ENCODE measurements around the gene PJVK. TPM values are rescaled to one million over a fixed set of nuclear protein-coding genes. Genes with fewer than 3 reads are reported as not detected.

Gene PJVK
- total RNA-seq, 4 donors from 2014 or later: 1.4 to 5.8 (median 2.1) TPM

DNA sequence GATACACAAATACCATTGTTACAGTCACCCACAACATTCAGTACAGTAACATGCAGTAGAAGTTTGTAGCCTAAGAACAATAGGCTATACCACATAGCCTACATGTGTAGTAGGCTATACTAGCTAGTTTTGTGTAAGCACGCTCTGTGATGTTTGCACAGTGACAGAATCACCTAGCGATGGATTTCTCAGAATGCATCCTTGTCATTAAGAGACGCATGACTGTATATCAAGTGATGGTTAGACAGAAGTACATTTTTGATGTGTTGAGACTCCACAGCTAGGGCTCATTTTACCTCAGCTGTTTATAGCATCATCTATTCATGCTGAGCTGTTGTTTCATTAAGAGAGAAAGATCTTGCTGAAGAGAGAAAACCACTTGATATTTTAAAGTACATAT is 48.5 kb downstream of the PJVK start:
- no peak overlapping the region for H3K4me3 ChIP-seq
- H3K27me3 ChIP-seq: no peaks in the 10 kb centered on the region
- no peaks in the 10 kb centered on the region for H3K9me3 ChIP-seq
- DNase-seq (ENCODE audit: extremely low spot score): no peak
- WGBS: 87% methylated on average over 3 of the region's 3 CpGs
- peaks cover 53 to 100% (median 87%) of the 10 kb centered on the region in 4 donors for H3K36me3 ChIP-seq
- TF ChIP-seq, protein P1, sequence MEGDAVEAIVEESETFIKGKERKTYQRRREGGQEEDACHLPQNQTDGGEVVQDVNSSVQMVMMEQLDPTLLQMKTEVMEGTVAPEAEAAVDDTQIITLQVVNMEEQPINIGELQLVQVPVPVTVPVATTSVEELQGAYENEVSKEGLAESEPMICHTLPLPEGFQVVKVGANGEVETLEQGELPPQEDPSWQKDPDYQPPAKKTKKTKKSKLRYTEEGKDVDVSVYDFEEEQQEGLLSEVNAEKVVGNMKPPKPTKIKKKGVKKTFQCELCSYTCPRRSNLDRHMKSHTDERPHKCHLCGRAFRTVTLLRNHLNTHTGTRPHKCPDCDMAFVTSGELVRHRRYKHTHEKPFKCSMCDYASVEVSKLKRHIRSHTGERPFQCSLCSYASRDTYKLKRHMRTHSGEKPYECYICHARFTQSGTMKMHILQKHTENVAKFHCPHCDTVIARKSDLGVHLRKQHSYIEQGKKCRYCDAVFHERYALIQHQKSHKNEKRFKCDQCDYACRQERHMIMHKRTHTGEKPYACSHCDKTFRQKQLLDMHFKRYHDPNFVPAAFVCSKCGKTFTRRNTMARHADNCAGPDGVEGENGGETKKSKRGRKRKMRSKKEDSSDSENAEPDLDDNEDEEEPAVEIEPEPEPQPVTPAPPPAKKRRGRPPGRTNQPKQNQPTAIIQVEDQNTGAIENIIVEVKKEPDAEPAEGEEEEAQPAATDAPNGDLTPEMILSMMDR (IDR thresholded peaks at IDR 0.05): no peak
- TF ChIP-seq POLR2A (IDR thresholded peaks at IDR 0.05; ENCODE audit: low read depth): no peak
- no peak for TF ChIP-seq POLR2AphosphoS5 (IDR thresholded peaks at IDR 0.05)
- no peak for TF ChIP-seq EP300 (IDR thresholded peaks at IDR 0.05)
- no peaks in the 10 kb centered on the region for H3K4me1 ChIP-seq
- H3K27ac ChIP-seq (replicated peaks in 1 of 4): no peak overlapping the region
- intact Hi-C loops (cut with DNase I): no loop called here

GRCh38 chr2:178502751-178503150 is 51.6 kb downstream of the PJVK start:
- intact Hi-C loops (cut with DNase I): no loop called here
- H3K36me3 ChIP-seq: peaks cover 34 to 96% (median 68%) of the 10 kb centered on the region in 4 donors
- no peak overlapping the region for H3K4me3 ChIP-seq
- 100% methylated on average over 4 of the region's 4 CpGs for WGBS
- TF ChIP-seq, protein P1 (IDR thresholded peaks at IDR 0.05): no peak
- TF ChIP-seq POLR2A (IDR thresholded peaks at IDR 0.05; ENCODE audit: low read depth) (no peak), POLR2AphosphoS5 (IDR thresholded peaks at IDR 0.05) (no peak), EP300 (IDR thresholded peaks at IDR 0.05) (no peak)
- no peaks in the 10 kb centered on the region for H3K4me1 ChIP-seq
- H3K9me3 ChIP-seq: no peaks in the 10 kb centered on the region
- no peak for DNase-seq (ENCODE audit: extremely low spot score)
- no peaks in the 10 kb centered on the region for H3K27me3 ChIP-seq
- H3K27ac ChIP-seq (replicated peaks in 1 of 4): no peak overlapping the region

DNA sequence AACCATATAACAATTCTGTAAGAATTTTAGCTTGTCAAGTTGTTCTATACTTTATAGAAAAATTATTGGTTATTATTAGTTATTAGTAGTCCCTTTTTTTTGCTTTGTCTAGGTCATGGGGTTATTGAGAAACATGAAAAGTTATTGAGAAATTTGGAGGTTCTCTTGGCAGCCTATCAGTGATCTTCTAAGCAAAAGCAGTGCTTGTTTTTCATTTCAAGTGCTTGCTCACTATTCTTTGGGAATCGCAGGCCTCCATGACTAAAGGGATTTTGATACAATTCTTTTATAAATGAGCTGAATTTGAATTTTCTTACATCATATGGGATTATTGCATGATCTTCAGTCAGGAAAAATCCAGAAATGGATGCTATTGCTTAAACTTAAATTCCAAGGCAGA is 54.9 kb downstream of the PJVK start:
- 81% methylated on average over 1 of the region's 1 CpG for WGBS
- peaks cover 29 to 78% (median 50%) of the 10 kb centered on the region in 4 donors for H3K36me3 ChIP-seq
- intact Hi-C loops (cut with DNase I): no loop called here

DNA sequence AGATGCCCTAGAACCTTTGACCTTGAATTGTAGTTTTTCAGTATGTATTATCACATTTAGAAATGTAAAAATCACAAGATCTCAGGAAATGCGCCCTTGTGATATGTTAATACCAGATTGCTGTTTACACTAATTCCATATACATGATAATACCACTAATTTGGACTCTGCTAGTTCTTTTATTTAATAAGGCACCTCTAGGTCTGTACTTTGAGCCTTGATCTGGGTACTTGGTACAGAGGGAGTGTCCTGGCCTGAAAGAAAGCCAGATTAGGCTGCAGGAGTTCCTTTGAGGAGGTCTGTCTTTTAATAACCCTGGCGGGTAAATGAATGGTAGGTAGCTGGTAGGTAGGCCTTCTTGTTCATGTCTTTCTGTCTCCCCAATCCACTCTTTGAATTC is 55.3 kb downstream of the PJVK start:
- H3K4me1 ChIP-seq: no peaks in the 10 kb centered on the region
- WGBS: 93% methylated on average over 2 of the region's 2 CpGs
- H3K4me3 ChIP-seq: no peak overlapping the region
- TF ChIP-seq EP300 (IDR thresholded peaks at IDR 0.05) (no peak), POLR2A (IDR thresholded peaks at IDR 0.05; ENCODE audit: low read depth) (no peak), POLR2AphosphoS5 (IDR thresholded peaks at IDR 0.05) (no peak)
- TF ChIP-seq, protein P1 (IDR thresholded peaks at IDR 0.05): no peak
- no peaks in the 10 kb centered on the region for H3K27me3 ChIP-seq
- H3K27ac ChIP-seq (replicated peaks in 1 of 4): no peak overlapping the region
- peaks cover 24 to 78% (median 46%) of the 10 kb centered on the region in 4 donors for H3K36me3 ChIP-seq
- no peak for DNase-seq (ENCODE audit: extremely low spot score)
- intact Hi-C loops (cut with DNase I): no loop called here
- no peaks in the 10 kb centered on the region for H3K9me3 ChIP-seq

More for the DNA sequence above, 54.9 kb downstream of the PJVK start:
- Histone ChIP-seq H3K9me3 (no peaks in the 10 kb centered on the region), H3K4me1 (no peaks in the 10 kb centered on the region), H3K27ac (replicated peaks in 1 of 4) (no peak overlapping the region), H3K4me3 (no peak overlapping the region), H3K27me3 (no peaks in the 10 kb centered on the region)
- DNase-seq (ENCODE audit: extremely low spot score): no peak
- TF ChIP-seq EP300 (IDR thresholded peaks at IDR 0.05) (no peak), POLR2AphosphoS5 (IDR thresholded peaks at IDR 0.05) (no peak), POLR2A (IDR thresholded peaks at IDR 0.05; ENCODE audit: low read depth) (no peak)
- TF ChIP-seq, protein P1 (IDR thresholded peaks at IDR 0.05): no peak

GRCh38 chr2:178506949-178507348 is 55.8 kb downstream of the PJVK start:
- no peak overlapping the region for H3K27ac ChIP-seq (replicated peaks in 1 of 4)
- no peak overlapping the region for H3K4me3 ChIP-seq
- H3K9me3 ChIP-seq: no peaks in the 10 kb centered on the region
- H3K4me1 ChIP-seq: no peaks in the 10 kb centered on the region
- WGBS: 90% methylated on average over 1 of the region's 1 CpG
- H3K27me3 ChIP-seq: no peaks in the 10 kb centered on the region
- intact Hi-C loops (cut with DNase I): no loop called here
- TF ChIP-seq, protein P1 (IDR thresholded peaks at IDR 0.05): no peak
- TF ChIP-seq POLR2AphosphoS5 (IDR thresholded peaks at IDR 0.05) (no peak), EP300 (IDR thresholded peaks at IDR 0.05) (no peak), POLR2A (IDR thresholded peaks at IDR 0.05; ENCODE audit: low read depth) (no peak)
- peaks cover 20 to 77% (median 41%) of the 10 kb centered on the region in 4 donors for H3K36me3 ChIP-seq
- DNase-seq (ENCODE audit: extremely low spot score): no peak
